H9 (cell line): ENCODE data around the gene ATP2B2. TPM values are rescaled to one million over a fixed set of nuclear protein-coding genes. Genes with fewer than 3 reads are reported as not detected.

Source experiments
- DNase-seq: peaks from one replicate; pipeline ENCODE4 v3.0.0-alpha.2; 2017
- H2AFZ ChIP-seq: one replicate; pipeline ENCODE4 v1.6.1; 2013; ENCODE audit warnings: mild to moderate bottlenecking, low read length, control low read depth, moderate library complexity
- H2AK5ac ChIP-seq: 2 replicates; pipeline ENCODE4 v1.6.1; 2013; ENCODE audit warnings: low read length, control low read depth, mixed read lengths; ENCODE audit not compliant: insufficient read length
- H2BK120ac ChIP-seq: one replicate; pipeline ENCODE4 v1.6.1; 2013; ENCODE audit warnings: low read depth, mild to moderate bottlenecking, low read length, control low read depth, inconsistent platforms; ENCODE audit not compliant: poor library complexity, severe bottlenecking
- H2BK12ac ChIP-seq: 2 replicates; pipeline ENCODE4 v1.6.1; 2013; ENCODE audit warnings: low read length, control low read depth, mixed read lengths, low read depth; ENCODE audit not compliant: insufficient read length
- H2BK15ac ChIP-seq: 2 replicates; pipeline ENCODE4 v1.6.1; 2013; ENCODE audit warnings: low read depth, low read length, control low read depth
- H2BK20ac ChIP-seq: one replicate; pipeline ENCODE4 v1.6.1; 2013; ENCODE audit warnings: low read depth, mild to moderate bottlenecking, low read length, control low read depth, inconsistent platforms; ENCODE audit not compliant: poor library complexity, severe bottlenecking
- H2BK5ac ChIP-seq: 2 replicates; pipeline ENCODE4 v1.6.1; 2013; ENCODE audit warnings: low read length, control low read depth, mixed read lengths; ENCODE audit not compliant: insufficient read length
- H3K14ac ChIP-seq: 2 replicates; pipeline ENCODE4 v1.6.1; 2013; ENCODE audit warnings: low read length, control low read depth; ENCODE audit not compliant: insufficient read depth
- H3K18ac ChIP-seq: 2 replicates; pipeline ENCODE4 v1.6.1; 2013; ENCODE audit warnings: low read depth, mild to moderate bottlenecking, mixed read lengths, low read length, control low read depth; ENCODE audit not compliant: insufficient read length
- H3K23ac ChIP-seq: 2 replicates; pipeline ENCODE4 v1.6.1; 2013; ENCODE audit warnings: low read length, control low read depth, mixed read lengths, low read depth; ENCODE audit not compliant: insufficient read length
- H3K23me2 ChIP-seq: 2 replicates; pipeline ENCODE4 v1.6.1; 2013; ENCODE audit warnings: low read depth, mild to moderate bottlenecking, mixed read lengths, low read length, control low read depth; ENCODE audit not compliant: insufficient read length, poor library complexity, severe bottlenecking
- H3K27ac ChIP-seq: 2 replicates; pipeline ENCODE4 v1.5.1; 2013; ENCODE audit warnings: low read length, control low read depth, mixed read lengths, low read depth; ENCODE audit not compliant: insufficient read length
- H3K27me3 ChIP-seq: 2 replicates; pipeline ENCODE4 v1.6.1; 2013; ENCODE audit warnings: low read length, control low read depth, inconsistent platforms; ENCODE audit not compliant: insufficient read depth
- H3K4ac ChIP-seq: 2 replicates; pipeline ENCODE4 v1.6.1; 2013; ENCODE audit warnings: low read depth, mild to moderate bottlenecking, control low read depth, inconsistent platforms, low read length, moderate library complexity
- H3K4me1 ChIP-seq: 2 replicates; pipeline ENCODE4 v1.6.1; 2013; ENCODE audit warnings: low read length, control low read depth, inconsistent platforms; ENCODE audit not compliant: insufficient read depth
- H3K4me2 ChIP-seq: 2 replicates; pipeline ENCODE4 v1.6.1; 2013; ENCODE audit warnings: low read length, control low read depth, mixed read lengths; ENCODE audit not compliant: insufficient read length, insufficient read depth
- H3K56ac ChIP-seq: 2 replicates; pipeline ENCODE4 v1.6.1; 2013; ENCODE audit warnings: low read depth, mild to moderate bottlenecking, mixed read lengths, low read length, control low read depth; ENCODE audit not compliant: insufficient read length
- H3K79me1 ChIP-seq: 2 replicates; pipeline ENCODE4 v1.6.1; 2013; ENCODE audit warnings: low read depth, mild to moderate bottlenecking, moderate library complexity, low read length, control low read depth, inconsistent platforms; ENCODE audit not compliant: insufficient read depth, poor library complexity, severe bottlenecking
- H3K79me2 ChIP-seq: 2 replicates; pipeline ENCODE4 v1.6.1; 2013; ENCODE audit warnings: low read length, control low read depth, inconsistent platforms; ENCODE audit not compliant: insufficient read depth
- H3K9ac ChIP-seq: 2 replicates; pipeline ENCODE4 v1.6.1; 2013; ENCODE audit warnings: low read length, control low read depth, mixed read lengths; ENCODE audit not compliant: insufficient read length; ENCODE audit errors: extremely low read depth
- H3K9me3 ChIP-seq: one replicate; pipeline ENCODE4 v1.6.1; 2013; ENCODE audit warnings: low read depth, low read length, inconsistent platforms; ENCODE audit not compliant: control insufficient read depth
- H3T11ph ChIP-seq: one replicate; pipeline ENCODE4 v1.6.1; 2013; ENCODE audit warnings: mild to moderate bottlenecking, low read length, control low read depth, inconsistent platforms
- H4K20me1 ChIP-seq: one replicate; pipeline ENCODE4 v1.6.1; 2013; ENCODE audit not compliant: control insufficient read depth, insufficient read length, insufficient read depth
- H4K5ac ChIP-seq: 2 replicates; pipeline ENCODE4 v1.6.1; 2013; ENCODE audit warnings: low read depth, mild to moderate bottlenecking, mixed read lengths, low read length, control low read depth; ENCODE audit not compliant: insufficient read length
- H4K8ac ChIP-seq: replicated peaks from 2 replicates; pipeline ENCODE4 v1.6.1; 2013; ENCODE audit warnings: low read length, control low read depth, mixed read lengths, low read depth; ENCODE audit not compliant: insufficient read length
- H4K91ac ChIP-seq: 2 replicates; pipeline ENCODE4 v1.6.1; 2013; ENCODE audit warnings: low read depth, mild to moderate bottlenecking, moderate library complexity, mixed read lengths, low read length, control low read depth; ENCODE audit not compliant: insufficient read length
- H3K27ac Mint-ChIP-seq, 3 experiments: 2 replicates in 2 of 3; 3 replicates in 1 of 3; pipeline ENCODE4 v1.8.0; 2020 to 2021; ENCODE audit warnings: mixed read lengths in 3 of 3, mild to moderate bottlenecking in 1 of 3, moderate library complexity in 1 of 3
- H3K27me3 Mint-ChIP-seq: 2 replicates; pipeline ENCODE4 v1.8.0; 2021; ENCODE audit warnings: low read depth, mild to moderate bottlenecking, moderate library complexity, mixed read lengths
- H3K36me3 Mint-ChIP-seq, 3 experiments: 2 replicates in 2 of 3; 3 replicates in 1 of 3; pipeline ENCODE4 v1.8.0; 2020 to 2021; ENCODE audit warnings: low read depth in 3 of 3, mixed read lengths in 3 of 3; ENCODE audit not compliant: insufficient read depth in 1 of 3
- H3K4me1 Mint-ChIP-seq, 2 experiments: 2 replicates each; pipeline ENCODE4 v1.8.0; 2020; ENCODE audit warnings: mixed read lengths in 2 of 2
- H3K4me3 Mint-ChIP-seq, 2 experiments: 2 replicates in 1 of 2; 3 replicates in 1 of 2; pipeline ENCODE4 v1.8.0; 2020 to 2021; ENCODE audit warnings: mild to moderate bottlenecking in 2 of 2, mixed read lengths in 2 of 2, moderate library complexity in 1 of 2
- H3K9me3 Mint-ChIP-seq, 2 experiments: 2 replicates in 1 of 2; 3 replicates in 1 of 2; pipeline ENCODE4 v1.8.0; 2020; ENCODE audit warnings: mild to moderate bottlenecking in 2 of 2, mixed read lengths in 2 of 2, moderate library complexity in 1 of 2
- WGBS: extraction: QIAGEN DNeasy Blood & Tissue Kit; methylation state at CpG from one replicate; pipeline ENCODE4 v1.1.7; 2013; ENCODE audit warnings: missing lambda C conversion rate, low lambda C conversion rate, mixed read lengths; ENCODE audit not compliant: insufficient read length; ENCODE audit errors: extremely low coverage; 5-methylcytosine and 5-hydroxymethylcytosine counted together
- total RNA-seq: library from RNA; stranded (reverse); gene quantifications from 2 replicates; pipeline ENCODE4 v1.2.1, GENCODE V29; 2021
- TF ChIP-seq, protein P1 (sequence below): fragments of 200-600 bp; sonication (generic); conservative IDR thresholded peaks from 3 replicates; pipeline ENCODE4 v1.8.0; 2021; ENCODE audit warnings: antibody characterized with exemption, mild to moderate bottlenecking

ATP2B2 gene
- total RNA-seq, 1 experiment from 2014 or later: 0.33 TPM

DNA sequence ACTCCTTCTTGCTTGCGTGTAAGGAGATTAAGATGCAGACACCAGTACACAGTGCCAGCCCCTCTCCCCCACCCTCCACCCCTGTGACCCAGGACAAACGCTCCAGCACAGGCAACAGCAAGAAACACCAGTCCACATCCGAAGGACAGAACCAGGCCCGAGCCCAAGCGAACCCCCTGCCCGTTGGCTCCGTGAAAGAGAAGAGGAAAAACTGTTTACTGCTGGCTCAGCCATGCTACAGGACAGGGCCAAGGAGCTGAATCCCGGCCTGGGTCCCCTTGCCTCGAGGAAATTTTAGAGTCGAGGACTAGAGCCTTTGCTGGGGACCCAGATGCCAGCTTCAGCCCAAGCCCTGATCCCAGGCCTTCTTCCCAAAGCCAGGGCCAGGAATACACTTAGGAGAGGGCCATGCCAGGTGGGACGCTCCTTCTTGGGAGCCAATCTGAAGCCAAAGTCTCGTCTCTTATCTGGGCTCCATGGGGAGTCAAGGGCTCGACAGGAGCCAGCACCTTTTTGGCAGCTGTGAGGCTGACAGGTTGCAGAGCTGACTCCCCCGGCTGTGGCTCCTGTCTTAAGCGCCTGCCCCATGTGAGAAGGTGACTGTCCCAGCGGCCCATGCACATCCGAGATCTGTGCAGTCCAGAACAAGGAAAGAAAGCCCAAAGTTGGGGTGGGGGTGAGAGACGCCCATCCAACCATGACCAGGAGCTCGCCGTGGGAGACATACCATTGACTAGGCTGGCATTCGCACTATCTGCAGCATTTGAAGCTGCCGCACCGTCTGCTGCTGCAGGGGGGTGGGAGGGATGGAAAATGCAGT lies 120.6 kb downstream of the ATP2B2 start:
- no peak overlapping the region for H4K5ac ChIP-seq
- H3K27me3 ChIP-seq: no peaks in the 10 kb centered on the region
- TF ChIP-seq, protein P1, sequence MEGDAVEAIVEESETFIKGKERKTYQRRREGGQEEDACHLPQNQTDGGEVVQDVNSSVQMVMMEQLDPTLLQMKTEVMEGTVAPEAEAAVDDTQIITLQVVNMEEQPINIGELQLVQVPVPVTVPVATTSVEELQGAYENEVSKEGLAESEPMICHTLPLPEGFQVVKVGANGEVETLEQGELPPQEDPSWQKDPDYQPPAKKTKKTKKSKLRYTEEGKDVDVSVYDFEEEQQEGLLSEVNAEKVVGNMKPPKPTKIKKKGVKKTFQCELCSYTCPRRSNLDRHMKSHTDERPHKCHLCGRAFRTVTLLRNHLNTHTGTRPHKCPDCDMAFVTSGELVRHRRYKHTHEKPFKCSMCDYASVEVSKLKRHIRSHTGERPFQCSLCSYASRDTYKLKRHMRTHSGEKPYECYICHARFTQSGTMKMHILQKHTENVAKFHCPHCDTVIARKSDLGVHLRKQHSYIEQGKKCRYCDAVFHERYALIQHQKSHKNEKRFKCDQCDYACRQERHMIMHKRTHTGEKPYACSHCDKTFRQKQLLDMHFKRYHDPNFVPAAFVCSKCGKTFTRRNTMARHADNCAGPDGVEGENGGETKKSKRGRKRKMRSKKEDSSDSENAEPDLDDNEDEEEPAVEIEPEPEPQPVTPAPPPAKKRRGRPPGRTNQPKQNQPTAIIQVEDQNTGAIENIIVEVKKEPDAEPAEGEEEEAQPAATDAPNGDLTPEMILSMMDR: no peak
- no peak overlapping the region for H2AFZ ChIP-seq
- H2BK5ac ChIP-seq: no peak overlapping the region
- H3K18ac ChIP-seq: no peak overlapping the region
- H3K23me2 ChIP-seq: no peaks in the 10 kb centered on the region
- H3K9me3 ChIP-seq: peaks cover 14% of the 10 kb centered on the region
- Mint-ChIP-seq H3K9me3 (no peaks in the 10 kb centered on the region), H3K4me3 (no peak overlapping the region; a peak in 1 of 5 replicates), H3K4me1 (peaks cover 10 to 15% of the 10 kb centered on the region in 2 experiments), H3K36me3 (no peaks in the 10 kb centered on the region; a peak in 1 of 7 replicates), H3K27ac (no peak overlapping the region), H3K27me3 (no peaks in the 10 kb centered on the region; the same call in none of the 2 replicates)
- no peak overlapping the region for H2BK120ac ChIP-seq
- H2BK12ac ChIP-seq: no peak overlapping the region
- H3K4me2 ChIP-seq: no peak overlapping the region
- H2BK15ac ChIP-seq: no peak overlapping the region
- H3K23ac ChIP-seq: no peak overlapping the region
- no peak overlapping the region for H3K56ac ChIP-seq
- H3K79me2 ChIP-seq: no peaks in the 10 kb centered on the region
- no peak overlapping the region for H4K91ac ChIP-seq
- H3T11ph ChIP-seq: no peak overlapping the region
- WGBS: no CpG with 5 or more reads among the region's 23 CpGs
- no peaks in the 10 kb centered on the region for H3K79me1 ChIP-seq
- no peaks in the 10 kb centered on the region; the same call in 1 of the 2 replicates for H3K4me1 ChIP-seq
- peak overlapping the region; percentile 26; the same call in 1 of the 2 replicates for H3K14ac ChIP-seq
- H3K27ac ChIP-seq: no peak overlapping the region
- H3K4ac ChIP-seq: no peak overlapping the region
- H4K20me1 ChIP-seq: no peaks in the 10 kb centered on the region
- no peak overlapping the region for H3K9ac ChIP-seq
- H4K8ac ChIP-seq: no peak overlapping the region
- no peak overlapping the region for H2AK5ac ChIP-seq
- no peak for DNase-seq
- H2BK20ac ChIP-seq: no peak overlapping the region
